ENCODE data around the gene KIF1B.
"Not testable (repeated sequence)": the region's sequence is repeated elsewhere in the genome, so short reads cannot be mapped to it uniquely, and the experiment has no call there.

Gene KIF1B

DNA sequence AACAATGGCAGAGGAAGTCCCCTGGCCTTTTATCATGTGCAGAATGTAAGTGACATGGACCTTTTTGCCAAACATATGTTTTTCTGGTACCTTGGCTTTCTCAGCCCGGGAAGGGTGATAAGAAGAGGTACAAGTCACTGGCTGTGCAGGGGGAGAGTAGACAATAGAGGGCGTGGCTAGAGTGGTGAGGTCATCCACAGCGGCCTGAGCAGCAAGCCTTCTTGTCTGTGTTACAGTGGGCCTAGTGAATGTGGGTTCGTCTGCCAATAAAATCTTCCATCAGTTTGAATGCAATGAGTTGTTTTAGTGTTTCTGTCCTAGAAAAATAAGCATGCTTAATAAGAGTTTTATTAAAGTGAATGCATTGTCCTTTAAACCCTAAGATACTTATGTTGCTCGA is 129.4 kb downstream of the KIF1B start:
- no peak for DNase-seq

DNA sequence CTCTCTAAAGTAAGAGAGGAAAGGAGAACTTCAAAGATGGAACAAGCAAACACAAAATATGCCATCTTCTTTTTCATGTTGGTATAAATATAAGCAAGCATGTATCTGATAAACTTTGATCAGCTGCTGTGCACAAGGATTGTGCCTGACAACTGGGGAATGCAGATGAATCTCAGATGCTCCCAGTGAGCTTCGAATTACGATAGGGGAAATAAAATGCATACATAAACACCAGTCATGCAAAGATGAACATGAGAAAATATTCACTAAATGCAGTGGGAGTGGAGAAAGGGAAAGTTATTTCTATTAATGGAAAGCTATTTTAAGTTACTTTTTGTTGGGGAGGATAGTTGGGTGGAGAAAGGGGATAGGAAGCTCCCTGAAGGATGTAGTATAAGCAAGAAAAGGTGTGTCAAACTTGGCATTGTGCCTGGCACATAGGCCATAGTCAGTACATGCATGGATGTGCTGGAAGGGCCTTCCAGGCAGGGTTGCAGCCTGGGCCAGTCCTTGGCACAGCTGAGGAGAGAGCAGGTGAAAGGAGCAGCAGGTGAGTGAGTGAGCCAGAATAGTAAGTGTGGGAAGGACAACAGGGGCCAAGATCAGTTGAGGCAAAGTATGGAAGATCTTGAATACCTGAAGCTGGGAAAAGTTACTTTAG is 130.7 kb downstream of the KIF1B start:
- no peak for DNase-seq

DNA sequence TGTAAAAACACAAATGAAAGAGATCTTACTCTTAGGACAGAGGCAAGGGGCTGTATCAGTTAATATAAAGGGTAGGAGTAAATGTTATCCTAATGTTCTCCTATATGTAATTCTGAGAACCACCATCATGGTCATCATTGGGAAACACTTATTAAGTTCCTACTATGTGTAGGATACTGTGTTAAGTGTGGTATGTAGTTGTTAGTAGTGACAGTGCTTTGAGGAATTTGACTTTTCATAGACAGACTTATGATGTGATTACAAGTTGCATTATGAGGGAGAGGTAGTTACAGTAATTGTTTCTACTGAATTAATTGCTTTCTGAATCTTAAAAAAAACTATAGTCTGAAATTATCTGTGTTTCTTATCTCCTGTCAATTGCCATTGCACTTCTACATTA is 136.7 kb downstream of the KIF1B start:
- no peak for DNase-seq

DNA sequence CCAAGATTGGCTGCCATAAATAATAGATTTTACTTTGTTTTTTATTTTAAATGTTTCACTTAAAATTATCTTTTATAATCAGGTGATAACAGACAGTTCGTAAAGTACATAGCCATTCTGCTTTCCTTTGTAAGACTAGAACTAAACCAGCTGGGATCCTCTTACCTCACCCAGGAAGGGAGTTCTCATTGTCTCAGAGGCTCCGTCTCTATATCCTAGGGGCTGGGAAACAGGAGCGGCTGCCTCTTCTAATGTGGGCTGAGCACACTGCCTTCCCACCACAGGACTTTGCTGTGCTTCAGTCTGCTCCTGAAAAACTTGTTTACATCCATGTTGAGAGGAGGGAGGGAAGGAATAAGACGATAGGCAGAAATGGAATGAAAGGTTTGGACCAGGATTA is 142.9 kb downstream of the KIF1B start:
- DNase-seq = no peak

DNA sequence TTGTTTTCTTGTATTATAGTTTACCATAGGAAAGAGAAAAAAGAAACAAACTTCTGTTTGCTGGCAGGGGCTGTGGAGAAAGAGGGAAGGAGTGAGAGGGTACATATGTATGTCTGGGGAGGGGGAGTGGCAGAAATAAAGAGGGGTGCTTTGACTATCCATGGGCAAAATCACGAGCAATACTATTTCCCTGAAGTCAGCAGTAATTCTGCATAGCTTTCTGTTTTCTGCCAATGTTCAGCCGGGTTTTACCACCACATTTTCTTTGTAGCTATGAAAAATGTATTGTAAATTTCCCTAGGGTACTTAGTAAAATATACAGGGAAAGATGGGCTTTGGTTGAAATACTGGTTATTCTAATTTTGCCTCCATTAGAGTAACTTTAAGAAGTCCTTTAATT is 143.3 kb downstream of the KIF1B start:
- DNase-seq = no peak

DNA sequence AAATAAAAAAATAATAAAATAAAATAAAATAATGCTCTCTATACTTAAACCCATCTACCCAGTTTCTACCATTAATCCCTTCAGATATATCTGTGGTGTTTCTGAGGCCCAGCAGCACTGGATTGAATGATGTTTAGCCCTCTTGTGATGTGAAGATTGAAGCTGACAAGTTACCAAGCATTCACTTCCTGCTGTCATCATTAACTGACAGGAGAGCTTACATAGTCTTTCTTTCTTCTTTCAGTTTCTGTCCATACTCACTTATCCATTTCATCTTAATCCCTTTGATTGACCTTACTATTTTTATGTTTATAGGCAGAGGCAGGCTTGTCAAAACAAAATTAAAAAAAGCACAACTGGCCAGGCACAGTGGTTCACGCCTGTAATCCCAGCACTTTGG is 149.7 kb downstream of the KIF1B start:
- DNase-seq = no peak

DNA sequence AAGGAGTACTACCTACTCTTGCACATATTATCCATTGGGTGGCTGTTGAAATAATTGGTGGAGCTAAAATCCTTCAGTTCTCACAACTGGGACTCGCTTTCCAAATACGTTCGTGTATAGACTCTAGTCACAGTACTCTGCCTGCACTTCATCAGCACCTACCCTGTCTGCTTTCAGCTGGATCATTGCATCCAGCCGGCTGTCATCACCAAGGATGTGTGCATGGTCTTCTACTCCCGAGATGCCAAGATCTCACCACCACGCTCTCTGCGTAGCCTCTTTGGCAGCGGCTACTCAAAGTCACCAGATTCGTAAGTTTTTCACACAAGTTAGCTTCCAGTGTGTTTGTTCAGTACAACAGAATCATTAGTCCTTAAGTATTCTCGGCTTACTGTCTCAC is 151.1 kb downstream of the KIF1B start:
- no peak for DNase-seq

DNA sequence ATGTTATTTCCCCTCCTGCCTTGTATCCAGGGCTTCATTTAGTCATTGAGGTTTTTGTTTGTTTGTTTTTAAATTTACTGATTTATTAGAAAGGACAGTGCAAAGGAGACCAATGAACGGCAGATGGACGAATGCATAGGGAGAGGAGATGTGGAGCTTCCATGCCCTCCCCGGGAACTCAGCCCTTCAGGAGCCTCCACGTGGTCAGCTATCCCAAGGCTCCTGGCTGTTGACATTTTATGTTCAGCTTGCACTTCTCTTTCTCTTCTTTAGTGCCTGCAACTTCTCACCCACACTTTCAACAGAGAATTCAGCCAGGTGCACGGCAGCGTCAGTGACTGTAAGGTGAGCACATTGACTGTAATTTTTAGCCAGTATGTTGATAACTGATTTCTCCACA is 157.8 kb downstream of the KIF1B start:
- no peak for DNase-seq

DNA sequence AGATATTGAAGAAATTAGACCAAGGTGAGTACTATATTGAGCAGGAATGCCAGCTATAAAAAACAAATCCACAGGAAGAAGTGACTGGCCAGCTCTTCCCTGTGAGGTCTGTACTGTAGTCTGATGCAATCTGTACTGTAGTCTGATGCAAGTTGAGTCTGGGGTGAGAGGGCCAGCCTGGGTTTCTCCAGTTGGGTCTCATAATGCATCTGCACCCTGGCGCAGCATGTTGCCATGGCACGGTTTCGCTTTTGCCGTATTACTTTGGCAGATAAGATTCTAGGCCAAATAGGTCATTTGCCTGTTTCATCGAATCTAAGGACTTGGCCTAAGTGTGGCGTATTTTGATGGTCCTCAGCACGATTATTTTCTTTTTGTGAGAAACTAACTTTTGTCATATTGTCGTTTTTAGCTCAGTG is 164.1 kb downstream of the KIF1B start:
- no peak for DNase-seq

DNA sequence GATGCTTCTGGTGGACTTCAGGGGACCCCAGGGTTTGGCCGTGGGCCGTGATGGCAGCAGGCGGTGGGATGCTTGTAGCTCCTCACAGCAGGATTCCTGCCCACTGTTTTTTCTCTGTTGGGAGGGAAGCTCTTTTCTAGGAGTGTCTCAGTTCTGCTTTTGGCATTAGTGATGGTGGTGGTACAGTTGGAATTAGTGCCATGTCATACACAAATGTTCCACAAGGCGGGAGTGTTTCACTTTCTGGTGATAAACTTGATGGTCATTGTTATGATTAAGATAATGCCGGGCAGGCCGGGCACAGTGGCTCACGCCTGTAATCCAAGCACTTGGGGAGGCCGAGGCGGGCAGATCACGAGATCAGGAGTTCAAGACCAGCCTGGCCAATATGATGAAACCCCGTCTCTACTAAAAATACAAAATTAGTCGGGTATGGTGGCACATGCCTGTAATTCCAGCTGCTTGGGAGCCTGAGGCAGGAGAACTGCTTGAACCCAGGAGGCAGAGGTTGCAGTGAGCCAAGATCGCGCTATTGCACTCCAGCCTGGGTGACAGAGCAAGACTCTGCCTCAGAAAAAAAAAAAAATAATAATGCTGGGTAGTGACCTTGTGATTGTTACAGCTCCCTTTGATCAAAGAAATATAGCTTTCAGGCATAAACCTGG is 167.1 kb downstream of the KIF1B start:
- not testable (repeated sequence) for DNase-seq

DNA sequence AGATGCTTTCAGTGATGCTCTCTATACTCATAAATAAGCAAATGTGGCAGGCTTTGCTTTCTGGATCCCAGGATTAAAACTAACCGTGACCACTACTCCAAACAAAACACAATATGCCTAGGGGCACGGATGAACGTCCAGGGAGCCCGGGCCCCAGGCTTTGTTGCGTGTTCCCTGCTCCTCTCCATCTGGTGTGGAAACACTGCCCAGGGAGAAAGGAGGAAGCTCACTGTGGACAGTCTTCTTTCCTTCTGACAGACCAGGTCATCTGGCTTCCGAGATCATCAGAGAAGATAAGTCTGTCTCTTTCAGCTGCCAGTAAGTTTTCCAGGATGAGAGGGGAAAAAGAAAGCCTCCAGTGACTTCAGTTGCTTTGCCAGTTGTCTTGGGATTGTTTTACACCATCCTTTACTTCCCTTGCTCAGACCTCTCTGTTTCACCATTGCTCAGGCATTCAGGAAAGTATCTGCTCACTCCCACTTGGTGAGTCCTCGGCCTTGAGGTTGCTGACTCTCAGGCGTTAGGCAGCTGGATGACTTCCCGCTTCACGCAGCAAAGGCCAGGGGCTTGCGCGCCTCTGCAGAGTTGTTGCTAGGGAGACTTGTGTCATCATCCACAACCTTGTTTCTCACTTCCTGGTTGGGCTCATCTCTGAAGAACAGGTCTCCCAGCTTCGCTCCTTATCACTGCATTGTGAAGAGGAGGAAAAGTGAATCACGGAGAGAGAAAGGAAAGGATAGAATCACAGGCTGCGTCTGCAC is 167.9 kb downstream of the KIF1B start:
- no peak for DNase-seq

DNA sequence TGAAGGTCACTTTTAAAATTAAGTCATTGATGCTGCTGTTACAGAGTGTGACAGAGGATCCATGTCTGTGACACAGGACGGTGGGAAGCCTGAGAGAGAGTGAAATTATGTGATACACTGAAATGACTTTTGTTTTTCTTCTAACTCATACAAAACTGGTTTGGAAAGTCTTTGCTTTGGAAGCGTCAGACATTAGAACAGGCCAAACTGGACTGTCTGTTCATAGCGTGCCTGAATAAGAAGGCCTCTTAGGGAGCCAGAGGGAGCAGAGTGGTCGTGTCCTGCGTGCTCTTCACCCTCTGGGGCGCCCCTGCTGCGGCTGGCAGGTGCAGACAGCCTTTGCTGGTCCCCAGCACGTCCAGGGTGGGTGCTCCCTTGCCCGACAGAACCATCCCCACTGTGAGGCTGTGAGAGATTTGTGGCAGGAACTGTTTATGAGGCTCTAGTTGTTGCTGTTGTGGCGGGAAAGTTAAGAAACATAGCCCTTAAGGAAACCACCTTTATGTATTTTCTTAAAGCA is 168.8 kb downstream of the KIF1B start:
- DNase-seq = no peak

DNA sequence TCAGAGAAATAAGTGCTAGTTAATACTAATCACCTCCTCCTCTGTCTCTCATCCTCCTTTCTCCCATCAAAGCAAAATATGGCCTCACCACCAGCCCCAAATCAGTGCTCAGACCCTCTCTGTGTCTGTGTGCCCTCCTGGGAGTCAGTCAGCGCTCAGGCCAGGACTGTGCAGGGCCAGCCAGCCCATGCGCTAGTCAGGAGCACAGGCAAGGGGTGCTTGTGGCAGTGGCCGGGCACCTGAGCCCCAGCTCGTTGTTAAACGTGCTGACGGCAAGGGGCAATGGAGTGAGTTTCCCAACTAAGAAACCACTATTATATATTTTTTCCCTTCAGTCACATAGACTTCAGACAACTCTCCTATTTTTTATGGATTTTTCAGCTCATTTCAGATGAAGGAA is 169.3 kb downstream of the KIF1B start:
- DNase-seq = no peak

DNA sequence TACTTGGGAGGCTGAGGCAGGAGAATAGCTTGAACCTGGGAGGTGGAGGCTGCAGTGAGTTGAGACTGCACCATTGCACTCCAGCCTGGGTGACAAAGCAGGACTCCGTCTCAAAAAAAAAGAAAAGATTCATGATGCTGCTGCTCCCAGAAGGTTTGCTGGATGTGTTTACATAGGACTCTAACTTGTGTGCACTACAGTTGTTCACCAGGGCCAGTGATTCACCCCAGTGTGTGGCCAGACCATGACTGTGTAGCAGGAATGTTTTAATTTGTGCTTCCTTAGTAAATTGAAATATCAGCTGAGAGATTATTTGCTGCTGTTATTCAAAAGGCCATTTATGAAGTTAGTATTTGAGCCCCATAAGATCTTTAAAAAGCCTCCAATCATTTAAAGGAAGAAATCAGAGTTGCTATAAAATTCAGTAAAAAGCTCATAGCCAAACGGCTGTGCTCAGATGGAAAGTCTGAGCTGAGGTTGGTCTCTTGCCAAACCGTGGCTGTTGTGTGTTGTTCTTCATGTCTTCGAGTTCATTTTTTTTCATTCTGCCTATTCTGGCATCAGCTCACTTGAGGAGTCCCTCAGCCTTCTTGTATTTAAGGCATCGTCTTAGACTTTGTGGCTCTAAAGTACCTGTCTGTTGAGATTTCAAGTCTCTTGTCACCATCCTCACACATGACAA is 170.4 kb downstream of the KIF1B start:
- DNase-seq = no peak

DNA sequence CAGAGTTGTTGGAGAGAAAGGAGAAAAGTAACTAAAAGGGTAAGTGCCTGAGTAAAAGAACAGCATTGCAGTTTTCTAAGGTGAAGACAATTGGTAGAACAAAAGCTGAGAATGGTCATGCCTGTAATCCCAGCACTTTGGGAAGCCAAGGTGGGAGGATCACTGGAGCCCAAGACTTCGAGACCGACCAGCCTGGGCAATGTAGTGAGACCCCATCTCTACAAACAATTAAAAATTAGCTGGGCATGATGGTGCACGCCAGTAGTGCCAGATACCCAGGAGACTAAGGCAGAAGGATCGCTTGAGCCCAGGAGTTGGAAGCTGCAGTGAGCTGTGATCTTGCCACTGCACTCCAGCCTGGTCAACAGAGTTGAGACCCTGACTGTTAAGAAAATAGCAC is 173.3 kb downstream of the KIF1B start:
- DNase-seq = no peak

DNA sequence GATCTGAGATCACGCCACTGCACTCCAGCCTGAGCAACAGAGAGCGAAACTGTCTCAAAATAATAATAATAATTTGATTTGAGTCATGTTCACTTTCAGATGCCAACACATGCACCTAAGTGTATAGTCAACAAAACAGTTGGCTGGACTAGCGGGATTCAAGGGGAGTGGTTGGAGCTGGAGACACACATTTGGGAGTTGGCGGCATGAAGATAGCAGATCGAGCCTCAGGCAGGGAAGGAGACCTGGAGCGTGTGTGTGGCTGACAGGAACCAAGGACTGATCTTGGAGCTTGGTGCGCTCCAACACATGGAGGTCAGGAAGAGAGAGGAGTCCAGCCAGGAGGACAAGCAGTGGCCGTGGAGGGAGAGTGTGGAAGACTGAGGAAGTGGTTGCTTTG is 173.8 kb downstream of the KIF1B start:
- no peak for DNase-seq

DNA sequence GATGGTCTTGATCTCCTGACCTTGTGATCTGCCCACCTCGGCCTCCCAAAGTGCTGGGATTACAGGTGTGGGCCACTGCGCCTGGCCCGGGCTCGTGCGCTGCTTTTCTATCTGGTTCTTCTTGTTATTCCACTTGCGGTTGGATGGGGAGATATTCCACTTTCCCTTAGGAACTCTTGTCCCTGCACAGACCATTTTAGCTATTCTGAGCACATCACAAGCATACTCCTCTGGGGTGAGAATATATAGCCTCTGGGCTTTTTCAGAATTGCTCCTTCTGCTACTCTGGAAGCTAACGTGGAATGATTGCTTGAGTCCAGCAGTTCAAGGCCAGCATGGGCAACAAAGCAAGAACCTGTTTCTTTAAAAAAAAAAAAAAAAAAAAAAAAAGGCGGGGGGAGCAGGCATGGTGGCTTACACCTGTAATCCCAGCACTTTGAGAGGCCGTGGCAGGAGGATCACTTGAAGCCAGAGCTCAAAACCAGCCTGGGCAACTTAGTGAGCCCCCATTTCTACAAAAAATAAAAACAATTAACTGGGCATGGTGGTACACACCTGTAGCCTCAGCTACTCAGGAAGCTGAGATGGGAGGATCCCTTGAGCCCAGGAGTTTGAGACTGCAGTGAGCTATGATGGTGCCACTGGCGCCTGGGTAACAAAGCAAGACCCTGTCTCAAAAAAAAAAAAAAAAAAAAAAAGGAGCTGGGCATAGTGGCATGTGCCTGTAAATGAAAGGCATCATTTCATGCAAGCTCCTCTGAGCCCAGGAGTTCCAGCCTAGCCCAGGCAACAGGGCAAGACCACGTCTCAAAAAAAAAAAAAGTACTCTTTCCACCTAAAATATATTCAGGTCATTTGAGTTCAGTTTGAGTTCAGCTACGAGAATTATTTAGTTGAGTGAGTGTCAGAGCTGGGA is 176.6 kb downstream of the KIF1B start:
- DNase-seq = no peak

DNA sequence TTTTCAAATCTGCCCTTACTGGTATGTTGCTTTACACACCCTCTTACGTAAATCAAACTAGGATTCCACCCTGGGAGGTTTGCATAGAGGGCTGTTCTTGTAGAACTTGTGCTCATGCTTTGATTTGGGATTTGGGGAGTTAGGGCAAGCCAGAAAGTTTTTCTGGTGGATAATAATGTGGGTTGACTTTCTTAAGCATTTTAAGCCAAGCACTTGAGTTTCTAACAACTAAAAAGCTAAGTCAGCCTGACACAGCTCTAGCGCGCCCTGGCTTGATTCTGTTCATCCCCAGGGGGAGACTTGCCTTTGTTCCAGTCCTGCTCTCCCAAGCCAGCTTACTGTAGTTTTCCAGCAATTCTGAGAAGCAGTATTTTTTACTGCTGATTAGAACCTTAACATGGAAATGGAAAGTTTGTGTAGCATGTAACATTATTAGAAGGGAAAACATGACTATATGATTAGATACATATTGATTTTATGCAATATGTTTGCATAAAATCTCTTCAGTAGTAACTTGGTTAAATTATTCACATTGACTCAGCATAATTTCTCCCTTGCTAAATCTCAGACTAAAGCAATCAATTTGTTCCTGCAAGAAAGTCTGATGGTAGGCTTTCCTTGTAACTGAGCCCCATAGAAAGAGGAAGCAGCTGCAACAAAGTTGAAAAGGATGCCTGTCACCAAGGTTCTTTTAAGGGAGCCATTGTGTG is 177.5 kb downstream of the KIF1B start:
- DNase-seq = no peak

DNA sequence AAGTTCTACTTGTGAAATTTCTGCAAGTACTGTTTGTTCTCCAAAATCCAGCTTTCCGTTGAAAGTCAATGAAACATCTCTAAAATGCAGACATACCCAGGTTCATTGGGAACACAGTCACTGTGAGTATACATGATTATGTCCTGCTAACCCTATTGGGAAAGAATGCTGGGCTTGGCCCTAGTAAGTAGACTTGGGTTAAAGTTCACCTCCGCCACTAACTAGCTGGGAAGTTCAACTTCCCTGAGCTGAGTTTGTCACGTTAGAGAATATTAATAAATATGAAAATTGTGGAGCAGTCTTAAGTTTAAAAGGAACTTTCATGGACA is 178.0 kb downstream of the KIF1B start:
- no peak for DNase-seq

DNA sequence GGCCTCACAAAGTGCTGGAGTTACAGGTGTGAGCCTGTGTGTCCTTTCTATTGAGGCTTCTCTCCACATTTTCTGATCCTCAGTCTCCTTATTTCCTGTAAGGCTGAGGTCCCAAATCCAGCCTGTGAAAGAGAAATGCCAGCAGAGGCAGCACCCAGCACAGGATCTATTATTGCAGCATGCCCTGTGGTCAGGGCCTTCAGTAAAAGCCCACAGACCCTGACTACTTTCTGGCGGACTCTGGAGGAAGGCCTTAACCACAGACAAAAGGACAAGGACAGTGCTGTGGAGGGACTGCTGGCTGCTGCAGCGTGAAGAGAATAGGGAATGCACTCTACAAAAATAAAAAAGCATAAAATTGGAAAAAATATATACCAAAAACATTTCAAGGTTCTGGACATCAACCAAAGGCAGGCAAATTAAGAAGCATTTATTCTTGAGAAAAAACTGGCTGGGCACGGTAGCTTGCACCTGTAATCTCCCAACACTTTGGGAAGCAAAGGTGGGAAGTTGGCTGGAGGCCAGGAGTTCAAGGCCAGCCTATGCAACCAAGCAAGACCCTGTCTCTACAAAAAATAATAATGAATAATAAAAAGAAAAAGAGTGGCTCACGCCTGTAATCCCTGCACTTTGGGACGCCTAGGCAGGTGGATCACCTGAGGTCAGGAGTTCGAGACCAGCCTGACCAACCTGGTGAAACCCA is 179.1 kb downstream of the KIF1B start:
- no peak for DNase-seq

DNA sequence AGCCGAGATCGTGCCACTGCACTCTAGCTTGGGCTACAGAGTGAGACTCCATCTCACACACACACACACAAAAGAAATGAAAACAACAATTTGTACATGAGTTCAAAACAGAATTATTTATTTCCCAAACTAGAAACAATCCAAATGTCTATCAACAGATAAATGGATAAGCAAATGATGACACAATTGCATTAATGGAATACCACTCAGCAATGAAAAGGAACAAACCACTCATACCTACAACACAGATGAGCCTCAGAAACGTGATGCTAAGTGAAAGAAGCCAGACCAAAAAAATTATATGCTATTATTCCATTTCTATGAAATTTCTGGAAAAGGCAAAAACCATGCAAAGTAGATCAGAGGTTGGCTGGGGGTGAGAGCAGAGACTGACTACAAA is 186.5 kb downstream of the KIF1B start:
- no peak for DNase-seq
